HG03457 (cell line): ENCODE data around the gene ABRAXAS1.

ENCODE experiments used
- ATAC-seq: cut with Tn5 transposase; IDR thresholded peaks from one replicate; pipeline ENCODE4 v1.9.1; 2021; ENCODE audit warnings: moderate number of reproducible peaks; ENCODE audit not compliant: unreplicated experiment

The ABRAXAS1 gene

GRCh38 chr4:83454686-83455085 is 30.2 kb downstream of the ABRAXAS1 start:
- no peak for ATAC-seq

DNA sequence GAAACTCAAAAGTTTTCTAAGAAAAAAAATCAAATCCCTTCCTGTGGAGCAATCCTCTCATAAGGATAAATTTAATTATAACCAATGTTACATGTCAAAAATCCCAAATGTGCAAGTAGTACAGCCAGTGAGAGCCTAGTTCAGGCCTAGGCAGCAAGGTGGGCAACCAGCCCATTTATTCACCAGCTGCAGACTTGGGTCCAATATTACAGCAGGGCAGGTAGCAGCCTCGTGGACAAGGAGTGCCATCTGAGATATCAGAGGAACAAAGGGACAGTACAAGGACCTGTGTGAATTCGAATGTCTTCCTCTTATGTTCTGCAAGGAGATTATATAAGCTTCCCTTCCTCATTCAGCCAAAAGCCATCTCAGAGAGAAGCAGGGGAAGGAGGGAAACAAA is 35.9 kb downstream of the ABRAXAS1 start:
- ATAC-seq, result no peak

GRCh38 chr4:83440899-83441298 is 44.0 kb downstream of the ABRAXAS1 start:
- no peak for ATAC-seq

DNA sequence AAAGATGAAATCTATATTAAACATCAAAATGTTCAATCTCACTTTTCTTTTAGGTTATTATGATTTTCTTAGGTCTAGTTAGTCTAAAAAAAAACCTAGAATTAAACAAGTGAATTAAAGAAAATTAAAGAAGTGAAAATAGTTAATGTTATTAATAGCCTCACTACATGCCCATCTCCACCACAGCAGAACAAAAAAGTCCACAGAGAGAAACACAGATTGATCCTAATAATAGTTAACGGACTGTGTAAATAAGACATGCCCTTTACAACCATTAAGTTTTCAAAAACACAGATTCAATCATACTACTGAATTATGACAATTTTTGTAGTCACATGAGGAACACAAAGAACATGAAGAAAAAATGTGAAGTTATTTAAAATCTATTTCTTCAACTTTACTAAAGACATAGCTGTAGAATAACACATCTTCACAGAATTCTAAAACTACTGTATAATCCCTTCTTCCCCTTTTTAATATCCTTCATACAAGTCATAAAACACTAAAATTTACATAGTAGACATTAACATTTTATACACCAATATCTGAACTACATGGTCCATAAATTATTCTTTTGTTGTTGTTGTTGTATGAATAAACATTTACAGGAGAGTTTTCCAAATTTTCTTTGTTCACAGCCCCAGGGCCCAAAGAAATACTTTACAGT is 44.6 kb downstream of the ABRAXAS1 start:
- no peak for ATAC-seq

- ATAC-seq, result no peak
These were observed 46.2 kb downstream of the ABRAXAS1 start for GRCh38 chr4:83438719-83439118.

DNA sequence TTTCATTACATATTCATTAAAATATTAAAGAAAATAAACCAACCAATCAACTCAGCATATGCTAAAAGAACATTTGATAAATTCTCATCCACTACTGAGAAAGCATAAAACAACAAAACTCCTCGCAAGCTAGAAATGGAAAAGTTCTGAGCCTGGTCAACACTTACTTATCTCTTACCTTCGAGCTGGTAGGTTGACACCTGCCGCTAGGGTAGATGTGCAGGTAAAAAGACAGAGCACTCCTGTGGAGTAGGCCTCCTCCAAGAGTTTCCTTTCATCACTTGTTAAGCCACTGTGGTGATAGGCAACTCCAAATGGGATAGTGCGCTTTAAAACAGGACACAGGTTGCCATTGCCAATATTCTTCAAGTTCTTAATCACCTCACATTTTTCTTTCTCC is 48.2 kb downstream of the ABRAXAS1 start:
- ATAC-seq, result no peak

- no peak for ATAC-seq
These were observed 53.7 kb downstream of the ABRAXAS1 start for GRCh38 chr4:83431200-83431599.

- no peak for ATAC-seq
These were observed 66.7 kb downstream of the ABRAXAS1 start for GRCh38 chr4:83418211-83418610.

- no peak for ATAC-seq
These were observed 67.3 kb downstream of the ABRAXAS1 start for GRCh38 chr4:83417566-83417965.

GRCh38 chr4:83413676-83414075 is 71.2 kb downstream of the ABRAXAS1 start:
- ATAC-seq, result no peak
